ENCODE measurements around the gene TRMT1L.

DNA sequence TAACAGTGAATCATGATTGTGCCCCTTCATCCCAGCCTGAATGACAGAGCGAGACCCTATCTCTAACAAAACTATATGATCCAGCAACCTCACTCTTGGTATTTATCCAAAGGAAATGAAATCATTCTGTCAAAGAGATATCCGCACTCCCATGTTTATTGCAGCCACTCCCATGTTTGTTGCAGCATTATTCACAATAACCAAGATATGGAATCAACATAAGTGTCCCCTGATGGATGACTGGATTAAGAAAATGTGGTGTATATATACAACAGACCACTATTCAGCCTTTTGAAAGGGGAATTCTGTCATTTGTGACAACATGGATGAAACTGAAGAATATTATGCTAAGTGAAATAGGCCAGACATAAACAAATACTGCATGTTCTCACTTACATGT lies 44.4 kb downstream of the TRMT1L start:
- no peak for TF ChIP-seq POLR2A (IDR thresholded peaks at IDR 0.05)
- TF ChIP-seq, protein P1, sequence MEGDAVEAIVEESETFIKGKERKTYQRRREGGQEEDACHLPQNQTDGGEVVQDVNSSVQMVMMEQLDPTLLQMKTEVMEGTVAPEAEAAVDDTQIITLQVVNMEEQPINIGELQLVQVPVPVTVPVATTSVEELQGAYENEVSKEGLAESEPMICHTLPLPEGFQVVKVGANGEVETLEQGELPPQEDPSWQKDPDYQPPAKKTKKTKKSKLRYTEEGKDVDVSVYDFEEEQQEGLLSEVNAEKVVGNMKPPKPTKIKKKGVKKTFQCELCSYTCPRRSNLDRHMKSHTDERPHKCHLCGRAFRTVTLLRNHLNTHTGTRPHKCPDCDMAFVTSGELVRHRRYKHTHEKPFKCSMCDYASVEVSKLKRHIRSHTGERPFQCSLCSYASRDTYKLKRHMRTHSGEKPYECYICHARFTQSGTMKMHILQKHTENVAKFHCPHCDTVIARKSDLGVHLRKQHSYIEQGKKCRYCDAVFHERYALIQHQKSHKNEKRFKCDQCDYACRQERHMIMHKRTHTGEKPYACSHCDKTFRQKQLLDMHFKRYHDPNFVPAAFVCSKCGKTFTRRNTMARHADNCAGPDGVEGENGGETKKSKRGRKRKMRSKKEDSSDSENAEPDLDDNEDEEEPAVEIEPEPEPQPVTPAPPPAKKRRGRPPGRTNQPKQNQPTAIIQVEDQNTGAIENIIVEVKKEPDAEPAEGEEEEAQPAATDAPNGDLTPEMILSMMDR (IDR thresholded peaks at IDR 0.05) = no peak
